Activated CD8-positive, alpha-beta memory T cell treated with anti-CD3 and anti-CD28 coated beads, Interleukin-2, amount 50 U/mL, for 48 hours (primary cell): ENCODE results near the gene LRRC8A.
"Not testable (repeated sequence)": the region's sequence is repeated elsewhere in the genome, so short reads cannot be mapped to it uniquely, and the experiment has no call there.

ENCODE experiments used
- DNase-seq: peaks from one replicate; pipeline ENCODE4 v3.0.0-alpha.2; 2020

LRRC8A gene

GRCh38 chr9:128881884-128882676 is at the start of gene LRRC8A, which contains the start of gene KYAT1:
LRRC8A (plus strand) TSS chr9:128882133; CDS start chr9:128907165, 25,032 bp downstream.
KYAT1 (minus strand) TSS chr9:128881950; CDS start chr9:128845405, 36,545 bp downstream.
- DNase-seq, result peak; percentile 100

DNA sequence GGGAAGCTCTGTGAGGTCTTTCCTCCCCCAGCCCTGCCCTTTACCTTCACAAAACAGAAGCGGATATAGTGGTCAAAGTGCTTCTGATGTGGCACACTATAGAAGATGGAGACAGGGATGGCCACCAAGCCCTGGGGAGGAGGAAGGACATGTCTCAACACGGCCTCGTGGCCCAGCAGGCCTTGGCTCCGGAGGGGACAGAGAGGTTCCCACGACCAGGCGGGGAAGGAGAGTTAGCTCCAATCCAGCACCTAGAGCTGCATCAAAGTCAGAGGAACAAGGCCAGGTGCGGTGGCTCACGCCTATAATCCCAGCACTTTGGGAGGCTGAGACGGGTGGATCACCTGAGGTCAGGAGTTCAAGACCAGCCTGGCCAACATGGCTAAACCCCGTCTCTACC is 48.2 kb upstream of the LRRC8A start:
- DNase-seq, result no peak

GRCh38 chr9:128835246-128836210 is 46.4 kb upstream of the LRRC8A start:
- DNase-seq, result no peak

DNA sequence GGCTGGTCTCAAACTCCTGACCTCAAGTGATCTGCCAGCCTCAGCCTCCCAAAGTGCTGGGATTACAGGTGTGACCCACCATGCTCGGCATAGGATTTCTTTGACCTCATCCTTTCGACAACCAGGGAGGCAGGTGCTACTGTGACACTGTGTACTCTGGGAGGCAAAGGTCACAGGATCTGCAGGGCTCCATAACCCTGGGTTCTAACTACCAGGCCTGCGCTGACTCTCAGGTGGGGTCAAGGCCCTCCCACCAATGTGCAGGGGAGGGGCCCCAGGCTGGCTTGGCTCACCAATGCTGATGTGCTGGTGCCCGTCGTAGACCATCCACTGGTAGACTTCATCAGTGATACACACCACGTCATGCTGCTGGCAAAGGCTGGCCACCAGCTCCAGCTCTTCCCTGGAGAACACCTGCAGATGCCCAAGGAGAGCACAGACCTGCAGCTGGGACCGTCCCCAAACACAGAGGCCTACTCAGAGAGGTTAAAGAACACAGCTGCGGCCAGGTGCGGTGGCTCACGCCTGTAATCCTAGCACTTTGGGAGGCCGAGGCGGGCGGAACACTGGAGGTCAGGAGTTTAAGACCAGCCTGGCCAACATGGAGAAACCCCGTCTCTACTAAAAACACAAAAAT is 45.3 kb upstream of the LRRC8A start:
- no peak for DNase-seq

GRCh38 chr9:128838338-128838737 is 43.6 kb upstream of the LRRC8A start:
- no peak for DNase-seq

DNA sequence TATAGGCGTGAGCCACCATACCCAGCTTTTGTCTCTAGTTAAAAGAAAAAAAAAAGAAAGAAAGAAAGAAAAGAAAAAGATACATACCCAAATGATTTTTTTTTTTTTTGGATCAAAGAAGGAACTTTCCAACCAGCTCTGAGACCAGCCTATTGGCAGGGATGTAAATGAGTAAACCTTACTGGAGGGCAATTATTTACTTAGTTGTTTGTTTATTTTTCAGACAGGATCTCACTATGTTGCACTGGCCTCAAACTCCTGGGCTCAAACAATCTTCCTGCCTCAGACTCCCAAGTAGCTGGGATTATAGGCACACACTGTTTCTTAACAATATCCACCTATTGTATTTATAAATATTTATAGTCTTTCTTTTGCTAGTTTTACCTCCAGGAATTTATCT is 41.4 kb upstream of the LRRC8A start:
- no peak for DNase-seq

DNA sequence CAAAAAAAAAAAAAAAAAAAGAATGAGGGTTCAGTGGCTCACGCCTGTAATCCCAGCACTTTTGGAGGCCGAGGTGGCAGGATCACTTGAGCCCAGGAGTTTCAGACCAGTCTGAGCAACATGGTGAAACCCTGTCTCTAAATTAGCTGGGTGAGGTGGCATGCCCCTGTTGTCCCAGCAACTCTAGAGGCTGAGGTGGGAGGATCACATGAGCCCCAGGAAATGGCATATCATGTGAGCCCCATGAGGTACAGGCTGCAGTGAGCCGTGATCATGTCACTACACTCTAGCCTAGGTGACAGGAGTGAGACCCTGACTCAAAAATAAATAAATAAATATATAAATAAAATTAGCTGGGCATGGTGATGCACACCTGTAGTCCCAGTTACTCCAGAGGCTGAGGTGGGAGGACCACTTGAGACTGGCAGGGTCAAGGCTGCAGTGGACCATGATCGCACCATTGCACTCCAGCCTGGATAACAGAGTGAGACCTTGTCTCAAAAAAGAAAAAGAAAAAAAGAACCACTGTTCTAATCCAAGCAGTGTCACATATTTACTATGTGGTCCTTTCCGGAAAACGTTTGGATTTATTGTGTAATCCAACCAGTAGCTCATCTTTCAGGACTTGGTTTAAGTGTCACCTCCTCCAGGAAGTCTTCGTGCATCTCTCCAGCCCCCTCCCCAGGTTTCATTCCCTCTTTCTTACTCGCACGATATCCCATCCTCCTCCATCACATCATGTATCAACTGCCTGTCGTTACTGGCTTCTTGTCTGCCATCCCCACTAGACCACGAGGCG is 40.0 kb upstream of the LRRC8A start:
- no peak for DNase-seq

GRCh38 chr9:128843171-128843570 is 38.8 kb upstream of the LRRC8A start:
- DNase-seq, result not testable (repeated sequence)

DNA sequence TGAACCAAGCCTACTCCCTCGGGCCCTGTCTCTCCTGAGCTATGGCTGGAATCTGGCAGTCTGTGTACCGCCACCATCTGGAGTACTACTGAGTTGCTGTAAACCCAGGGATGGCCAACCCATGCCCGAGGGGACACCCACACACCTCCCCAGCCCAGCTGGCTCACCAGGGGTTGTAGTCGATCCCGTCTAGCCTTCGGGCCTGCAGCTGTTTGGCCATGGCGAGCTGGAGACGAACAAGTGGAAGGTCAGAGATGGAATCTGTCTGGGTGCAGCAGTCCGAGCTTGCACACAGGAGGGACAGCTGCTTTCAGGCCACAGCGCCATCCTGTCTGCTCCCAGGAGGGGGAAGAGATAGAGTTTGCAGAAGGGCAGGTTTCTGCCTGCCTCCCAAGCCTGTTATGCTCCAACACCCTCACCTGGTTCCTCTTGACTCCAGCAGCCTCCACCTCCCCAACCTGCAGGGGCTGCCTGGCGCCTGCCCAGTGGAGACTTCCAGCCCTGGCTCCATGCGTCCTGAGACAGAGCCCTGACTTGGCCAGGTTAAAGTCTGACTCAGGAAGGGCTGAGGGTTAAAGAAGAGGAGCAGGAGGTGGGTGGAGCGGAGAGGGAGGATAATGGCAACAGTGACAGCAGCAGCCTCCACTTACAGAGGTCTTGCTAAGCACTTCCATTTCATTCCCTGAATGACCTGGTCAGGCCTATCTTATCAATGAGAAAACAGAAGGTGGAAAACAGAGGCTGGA is 36.6 kb upstream of the LRRC8A start:
- no peak for DNase-seq

- no peak for DNase-seq
Observed at GRCh38 chr9:128846680-128847030, 35.3 kb upstream of the LRRC8A start.

- DNase-seq, result no peak
Observed at GRCh38 chr9:128847803-128848202, 34.1 kb upstream of the LRRC8A start.

GRCh38 chr9:128851024-128851423 is 30.9 kb upstream of the LRRC8A start:
- DNase-seq, result not testable (repeated sequence)

DNA sequence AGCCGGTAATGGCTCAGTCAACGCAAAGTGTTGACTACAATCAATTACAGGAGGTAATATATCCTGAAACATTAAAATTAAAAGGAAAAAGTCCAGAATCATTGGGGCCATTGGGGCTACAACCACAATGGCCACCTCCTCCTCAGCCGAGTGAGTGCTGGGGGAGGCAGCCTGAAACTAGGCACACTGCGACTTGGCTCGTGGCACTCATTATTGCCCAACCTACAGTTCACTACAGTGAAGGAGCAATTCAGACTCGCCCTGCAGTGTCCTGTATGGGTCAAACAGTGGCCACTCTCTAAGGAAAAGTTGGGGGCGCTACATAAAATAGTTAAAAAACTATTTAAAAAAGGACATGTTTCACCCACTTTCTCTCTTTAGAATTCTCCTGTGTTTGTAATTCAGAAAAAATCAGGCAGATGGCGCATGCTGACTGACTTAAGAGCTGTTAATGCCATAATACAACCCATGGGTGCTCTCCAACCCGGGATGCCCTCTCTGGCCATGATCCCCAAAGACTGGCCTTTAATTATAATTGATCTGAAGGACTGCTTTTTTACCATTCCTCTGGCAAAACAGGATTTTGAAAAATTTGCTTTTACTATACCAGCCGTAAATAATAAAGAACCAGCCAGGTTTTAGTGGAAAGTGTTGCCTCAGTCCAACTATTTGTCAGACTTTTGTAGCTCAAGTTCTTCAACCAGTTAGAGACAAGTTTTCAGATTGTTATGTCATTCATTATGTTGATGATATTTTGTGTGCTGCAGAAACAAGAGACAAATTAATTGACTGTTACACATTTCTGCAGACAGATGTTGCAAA is 29.9 kb upstream of the LRRC8A start:
- DNase-seq, result not testable (repeated sequence)

DNA sequence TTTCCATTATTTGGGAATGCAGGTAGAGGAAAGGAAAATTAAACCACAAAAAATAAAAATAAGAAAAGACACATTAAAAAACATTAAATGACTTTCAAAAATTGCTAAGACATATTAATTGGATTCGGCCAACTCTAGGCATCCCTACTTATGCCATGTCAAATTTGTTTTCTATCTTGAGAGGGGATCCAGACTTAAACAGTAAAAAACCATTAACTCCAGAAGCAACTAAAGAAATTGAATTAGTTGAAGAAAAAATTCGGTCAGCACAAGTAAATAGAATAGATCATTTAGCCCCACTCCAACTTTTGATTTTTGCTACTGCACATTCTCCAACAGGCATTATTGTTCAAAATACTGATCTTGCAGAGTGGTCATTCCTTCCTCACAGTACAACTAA is 29.3 kb upstream of the LRRC8A start:
- DNase-seq, result not testable (repeated sequence)

- not testable (repeated sequence) for DNase-seq
Observed at GRCh38 chr9:128854454-128854853, 27.5 kb upstream of the LRRC8A start.

DNA sequence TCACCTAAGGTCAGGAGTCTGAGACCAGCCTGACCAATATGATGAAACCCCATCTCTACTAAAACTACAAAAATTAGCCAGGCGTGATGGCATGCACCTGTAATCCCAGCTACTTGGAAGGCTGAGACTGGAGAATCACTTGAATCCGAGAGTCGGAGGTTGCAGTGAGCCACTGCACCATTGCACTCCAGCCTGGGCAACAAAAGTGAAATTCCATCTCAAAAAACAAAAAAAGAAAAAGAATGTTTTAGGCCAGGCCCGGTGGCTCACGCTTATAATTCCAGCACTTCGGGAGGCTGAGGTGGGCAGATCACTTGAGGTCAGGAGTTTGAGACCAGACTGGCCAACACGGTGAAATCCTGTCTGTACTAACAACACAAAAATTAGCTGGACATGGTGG is 23.5 kb upstream of the LRRC8A start:
- DNase-seq, result not testable (repeated sequence)

DNA sequence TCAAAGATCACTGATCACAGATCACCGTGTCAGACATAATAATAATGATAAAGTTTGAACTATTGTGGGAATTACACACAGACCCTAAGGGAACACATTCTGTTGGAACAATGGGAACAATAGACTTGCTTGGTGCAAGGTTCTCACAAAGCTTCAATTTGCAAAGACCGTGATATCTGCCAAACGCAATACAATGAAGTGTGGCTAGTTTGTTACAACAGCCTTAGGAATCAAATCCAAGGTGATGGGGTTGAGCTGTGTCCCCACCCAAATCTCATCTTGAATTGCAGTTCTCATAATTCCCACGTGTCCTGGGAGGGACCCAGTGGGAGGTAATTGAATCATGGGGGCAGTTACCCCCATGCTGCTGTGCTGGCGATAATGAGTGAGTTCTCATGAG is 21.0 kb upstream of the LRRC8A start:
- no peak for DNase-seq

GRCh38 chr9:128861501-128861900 is 20.4 kb upstream of the LRRC8A start:
- DNase-seq, result no peak

GRCh38 chr9:128862401-128862851 is 19.5 kb upstream of the LRRC8A start:
- DNase-seq, result no peak

DNA sequence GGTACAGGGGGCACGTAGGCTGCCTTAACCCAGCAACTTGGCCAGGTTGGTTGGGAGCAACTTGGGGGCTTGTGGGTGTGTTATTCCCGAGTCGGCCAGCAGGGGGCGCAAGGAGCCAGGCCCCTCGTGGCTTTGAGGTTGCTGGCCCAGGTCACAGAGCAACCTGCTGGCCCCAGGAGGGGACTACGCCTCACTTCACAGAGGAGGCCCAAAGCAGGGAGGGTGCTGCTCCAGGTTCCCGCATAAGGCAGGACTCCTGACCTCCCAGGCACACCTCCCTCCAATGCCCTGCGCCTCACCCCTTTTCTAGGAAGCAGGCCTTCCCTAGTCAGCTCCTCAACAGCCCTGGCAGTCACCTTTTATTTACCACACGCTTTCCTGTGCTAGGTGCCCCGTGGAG is 18.3 kb upstream of the LRRC8A start:
- peak; percentile 99 for DNase-seq
